NCI-H1930 (cell line): ENCODE results near the gene SORBS2.
"Not testable (repeated sequence)": the region's sequence is repeated elsewhere in the genome, so short reads cannot be mapped to it uniquely, and the experiment has no call there.

Source experiments
- DNase-seq, 2 experiments: peaks; one replicate each; lab custom pipeline; 2025; lab: John Stamatoyannopoulos, UW

SORBS2 gene, protein sequence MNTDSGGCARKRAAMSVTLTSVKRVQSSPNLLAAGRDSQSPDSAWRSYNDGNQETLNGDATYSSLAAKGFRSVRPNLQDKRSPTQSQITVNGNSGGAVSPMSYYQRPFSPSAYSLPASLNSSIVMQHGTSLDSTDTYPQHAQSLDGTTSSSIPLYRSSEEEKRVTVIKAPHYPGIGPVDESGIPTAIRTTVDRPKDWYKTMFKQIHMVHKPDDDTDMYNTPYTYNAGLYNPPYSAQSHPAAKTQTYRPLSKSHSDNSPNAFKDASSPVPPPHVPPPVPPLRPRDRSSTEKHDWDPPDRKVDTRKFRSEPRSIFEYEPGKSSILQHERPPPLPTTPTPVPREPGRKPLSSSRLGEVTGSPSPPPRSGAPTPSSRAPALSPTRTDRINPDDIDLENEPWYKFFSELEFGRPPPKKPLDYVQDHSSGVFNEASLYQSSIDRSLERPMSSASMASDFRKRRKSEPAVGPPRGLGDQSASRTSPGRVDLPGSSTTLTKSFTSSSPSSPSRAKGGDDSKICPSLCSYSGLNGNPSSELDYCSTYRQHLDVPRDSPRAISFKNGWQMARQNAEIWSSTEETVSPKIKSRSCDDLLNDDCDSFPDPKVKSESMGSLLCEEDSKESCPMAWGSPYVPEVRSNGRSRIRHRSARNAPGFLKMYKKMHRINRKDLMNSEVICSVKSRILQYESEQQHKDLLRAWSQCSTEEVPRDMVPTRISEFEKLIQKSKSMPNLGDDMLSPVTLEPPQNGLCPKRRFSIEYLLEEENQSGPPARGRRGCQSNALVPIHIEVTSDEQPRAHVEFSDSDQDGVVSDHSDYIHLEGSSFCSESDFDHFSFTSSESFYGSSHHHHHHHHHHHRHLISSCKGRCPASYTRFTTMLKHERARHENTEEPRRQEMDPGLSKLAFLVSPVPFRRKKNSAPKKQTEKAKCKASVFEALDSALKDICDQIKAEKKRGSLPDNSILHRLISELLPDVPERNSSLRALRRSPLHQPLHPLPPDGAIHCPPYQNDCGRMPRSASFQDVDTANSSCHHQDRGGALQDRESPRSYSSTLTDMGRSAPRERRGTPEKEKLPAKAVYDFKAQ (N-terminal part only)

DNA sequence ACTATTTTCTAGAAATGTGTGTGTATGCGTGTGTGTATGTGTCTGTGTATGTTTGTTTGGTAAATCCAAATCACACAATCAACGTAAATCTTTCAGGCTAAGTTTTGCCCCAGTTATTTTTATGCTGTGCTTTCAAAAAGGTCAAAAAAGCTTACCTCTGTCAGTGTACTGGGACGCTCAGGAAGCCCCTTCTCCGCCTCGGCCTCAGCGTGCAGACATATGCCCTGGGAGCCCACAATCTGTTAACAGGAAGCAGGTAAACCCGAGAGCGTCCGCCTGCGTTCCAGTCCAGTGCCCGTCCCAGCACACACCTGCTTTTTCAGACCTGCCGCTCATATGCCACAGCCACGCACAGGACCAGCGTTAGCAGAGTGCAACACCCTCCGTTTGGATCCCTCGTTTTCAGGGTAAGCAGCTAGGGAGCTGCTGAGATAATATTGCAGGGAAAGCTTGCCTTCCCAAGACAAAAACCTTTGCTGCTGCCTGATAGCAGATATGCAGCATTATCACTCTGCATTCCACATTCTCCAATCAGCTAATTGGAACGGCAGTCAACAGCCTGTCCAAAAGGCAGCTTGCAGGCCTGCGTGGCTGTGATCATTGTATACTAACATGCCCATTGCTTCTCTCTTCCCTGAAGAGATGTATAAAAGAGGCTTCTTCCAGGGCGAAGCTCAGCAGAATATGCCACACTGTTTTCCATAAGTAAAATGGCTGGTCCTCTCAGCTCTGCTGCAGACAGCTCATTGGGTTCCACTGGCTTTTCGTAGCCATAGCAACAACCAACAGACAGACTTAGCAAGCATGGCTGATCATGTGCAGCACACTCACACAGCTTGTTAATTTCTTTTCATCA is at the start of gene SORBS2:
TSS of gene SORBS2 (minus strand) at position 686 of the 856 bp plus-strand sequence. CDS start 121,623 bp downstream, outside the sequence.
- DNase-seq: peak; percentile 14 to 43

DNA sequence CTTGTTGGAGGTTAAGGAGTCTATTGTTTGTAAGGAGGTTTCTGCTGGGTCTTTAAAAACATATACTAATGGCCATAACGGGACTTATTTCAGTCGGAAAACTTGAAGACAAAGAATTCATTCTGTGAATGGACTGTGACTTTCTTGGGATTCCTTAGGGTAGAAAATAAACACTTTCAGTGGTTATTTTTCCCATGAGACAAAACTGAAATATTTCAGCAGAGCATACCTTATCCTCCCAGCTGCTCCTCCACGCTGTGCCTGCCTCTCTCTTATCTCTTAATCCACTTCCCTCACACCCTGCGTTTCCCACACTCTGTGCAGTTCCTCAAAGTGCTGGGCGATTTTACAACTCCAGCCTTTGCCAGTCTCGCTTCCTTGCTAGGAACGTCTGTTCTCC is 47.1 kb upstream of the SORBS2 start:
- no peak for DNase-seq

DNA sequence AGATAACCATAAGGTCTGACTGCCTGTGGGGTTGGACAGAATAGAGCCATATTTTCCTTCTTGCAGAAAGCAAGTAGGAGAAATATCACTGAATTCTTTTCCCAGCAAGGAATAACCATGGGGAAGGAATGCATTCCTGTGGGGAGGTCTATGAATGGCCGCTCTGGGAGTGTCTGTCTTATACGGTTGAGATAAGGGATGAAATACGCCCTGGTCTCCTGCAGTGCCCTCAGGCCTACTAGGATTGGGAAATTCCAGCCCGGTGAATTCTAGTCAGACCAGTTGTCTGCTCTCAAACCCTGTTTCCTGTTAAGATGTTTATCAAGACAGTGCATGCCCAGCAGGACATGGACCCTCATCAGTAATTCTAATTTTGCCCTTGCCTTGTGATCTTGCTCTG is 45.6 kb upstream of the SORBS2 start:
- DNase-seq: not testable (repeated sequence)

DNA sequence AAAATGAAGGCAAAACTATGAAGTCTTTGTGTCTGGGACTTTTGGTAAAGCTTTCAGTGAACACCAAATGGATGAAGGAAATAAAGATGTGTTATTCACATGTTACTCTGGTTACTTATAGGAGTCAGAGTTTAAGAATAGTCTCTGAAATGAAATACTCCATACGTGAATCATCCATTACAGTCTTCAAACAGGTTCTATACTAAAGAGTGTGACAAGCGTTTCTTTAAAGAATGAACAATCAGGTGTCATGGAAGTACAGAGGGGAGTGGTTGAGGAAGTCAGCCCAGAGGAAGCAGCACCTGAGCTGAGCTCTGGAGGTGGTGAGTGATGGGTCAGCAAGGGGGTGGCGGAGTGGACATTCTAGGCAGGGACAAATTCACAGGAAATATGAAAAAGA is 41.8 kb upstream of the SORBS2 start:
- DNase-seq: no peak

DNA sequence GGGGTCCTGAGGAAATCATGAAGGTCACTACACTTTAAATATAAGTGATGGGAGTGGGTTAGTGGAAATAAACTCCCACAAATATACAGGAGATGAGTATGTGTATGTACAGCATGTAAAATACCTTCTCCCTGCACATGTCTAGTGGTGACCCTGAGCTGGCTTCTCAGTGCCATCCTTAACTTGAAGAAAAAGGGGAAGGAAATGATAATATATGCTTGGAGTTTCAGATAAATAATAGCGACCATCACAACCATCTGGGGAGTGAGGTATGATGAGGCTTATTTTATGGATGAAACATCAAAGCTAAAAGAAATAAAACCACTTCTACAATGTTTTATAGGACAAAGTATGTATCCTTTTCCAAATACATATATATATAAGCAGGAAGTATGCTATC is 41.0 kb upstream of the SORBS2 start:
- DNase-seq: no peak

DNA sequence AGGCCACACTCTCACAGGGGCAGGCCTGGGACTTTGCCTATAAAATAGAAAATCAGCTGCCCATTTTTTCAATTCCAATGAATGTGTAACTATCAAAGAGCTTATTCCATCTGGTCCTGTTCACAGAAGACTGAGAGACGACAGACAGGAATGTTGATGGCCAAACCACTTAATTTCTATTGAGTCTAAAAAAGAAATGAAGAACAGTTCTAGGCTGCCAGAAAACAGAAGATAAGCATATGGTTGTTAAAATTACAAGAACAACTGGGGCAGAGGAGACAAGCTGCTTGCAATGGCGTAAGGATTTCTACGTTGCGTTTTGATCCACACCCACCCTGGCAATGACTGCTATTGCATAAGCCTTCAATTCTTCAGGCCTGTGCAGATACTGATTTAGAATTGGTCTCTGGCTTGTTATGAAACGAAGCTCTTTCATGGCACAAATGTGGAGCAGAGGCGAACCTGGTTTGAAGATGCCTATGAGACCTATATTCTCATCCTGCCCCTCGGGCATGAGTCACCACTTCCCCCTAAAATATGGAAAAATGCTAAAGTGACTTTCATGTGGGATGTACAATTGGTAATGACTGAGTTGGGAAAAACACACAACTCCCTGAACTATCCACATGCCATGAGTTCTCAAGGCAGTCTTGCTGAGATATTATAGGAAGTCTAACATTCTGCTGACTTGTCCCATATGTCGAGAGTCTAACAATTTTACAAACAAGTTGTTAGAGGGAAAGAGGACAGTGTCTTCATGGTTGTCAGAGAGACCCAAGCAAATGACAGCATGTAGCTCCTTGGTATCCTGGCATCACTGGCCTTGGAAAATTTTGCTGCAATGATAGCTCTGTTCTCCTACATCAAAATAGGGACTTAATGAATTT is 37.9 kb upstream of the SORBS2 start:
- DNase-seq: no peak

DNA sequence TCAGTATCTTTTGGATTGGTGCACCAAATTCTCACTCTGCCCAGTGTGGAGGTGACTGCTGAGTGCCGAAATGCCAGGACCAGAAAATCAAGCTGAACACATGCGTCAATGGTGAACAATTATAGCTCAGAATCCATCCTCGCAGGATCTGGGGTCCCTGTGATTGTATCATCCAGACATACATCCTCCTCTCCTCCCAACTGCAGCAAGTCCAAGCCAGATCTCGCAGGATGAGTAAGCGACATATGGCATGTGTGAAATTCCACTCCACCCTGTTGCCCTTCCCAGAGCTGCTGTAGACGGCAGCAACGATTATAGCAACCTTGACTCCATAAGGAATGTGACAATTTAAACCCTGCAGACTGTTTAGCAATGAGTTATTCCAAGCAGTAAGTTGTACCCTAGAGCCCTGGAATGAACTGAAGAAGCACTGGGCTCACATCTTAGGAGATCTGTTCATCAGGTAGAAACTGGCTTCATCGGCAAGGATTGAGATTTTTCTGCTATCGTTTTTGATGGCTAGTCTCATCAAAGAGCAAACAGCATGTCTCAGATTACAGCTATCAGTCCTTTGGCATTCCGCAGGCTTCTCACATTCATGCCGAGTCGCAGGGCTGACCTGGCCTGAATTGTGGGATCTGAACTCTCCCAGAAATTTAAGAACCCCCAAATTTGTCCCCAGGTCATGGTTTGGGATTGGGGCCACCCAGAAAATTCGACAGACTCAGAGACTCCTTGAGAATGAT is 35.5 kb upstream of the SORBS2 start:
- DNase-seq: no peak

DNA sequence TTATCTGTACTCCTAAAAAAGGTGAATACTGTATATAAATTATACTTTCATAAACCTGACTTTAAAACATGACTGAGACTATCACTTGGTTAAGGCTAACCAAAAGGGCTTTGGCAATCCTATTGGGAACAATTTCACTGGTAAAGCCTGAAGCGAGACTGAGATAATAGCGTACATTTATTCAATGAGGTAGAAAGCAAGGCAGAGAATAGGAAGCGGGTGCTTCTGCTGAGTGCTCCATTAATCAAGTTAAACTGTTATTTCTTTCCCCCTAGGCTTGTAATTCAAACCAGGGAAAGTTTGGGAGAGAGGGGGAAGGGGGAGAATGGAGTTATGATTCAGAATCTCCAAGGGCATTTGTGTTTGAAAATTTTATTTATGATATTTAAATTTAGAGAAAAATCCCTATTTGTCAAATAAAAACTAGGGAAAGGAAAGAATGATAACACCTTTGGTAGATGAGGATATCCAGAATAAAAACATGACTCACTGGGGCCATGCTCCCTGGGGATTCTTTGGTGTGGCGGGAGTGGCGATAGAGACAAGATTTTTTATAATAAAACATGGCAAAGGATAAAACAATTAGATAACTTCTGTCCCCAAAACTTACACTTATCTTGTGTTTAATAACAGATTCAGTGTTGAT is 34.6 kb upstream of the SORBS2 start:
- DNase-seq: no peak

DNA sequence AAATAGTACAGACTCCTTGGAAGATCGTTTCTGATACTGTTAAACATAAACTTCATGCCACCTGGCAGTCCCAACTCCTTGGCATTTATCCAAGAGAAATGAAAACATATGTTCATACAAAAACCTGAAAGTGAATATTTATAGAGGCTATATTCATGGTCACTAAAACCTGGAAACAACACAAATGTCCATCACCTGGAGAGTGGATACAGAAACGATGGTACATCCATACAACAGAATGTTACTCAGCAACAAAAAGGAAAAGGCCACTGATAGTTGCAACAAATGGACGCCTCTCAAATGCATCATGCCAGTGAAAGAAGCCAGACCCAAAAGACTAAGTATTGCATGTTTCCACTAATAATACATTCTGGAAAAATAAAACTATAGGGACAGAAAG is 34.0 kb upstream of the SORBS2 start:
- DNase-seq: no peak

DNA sequence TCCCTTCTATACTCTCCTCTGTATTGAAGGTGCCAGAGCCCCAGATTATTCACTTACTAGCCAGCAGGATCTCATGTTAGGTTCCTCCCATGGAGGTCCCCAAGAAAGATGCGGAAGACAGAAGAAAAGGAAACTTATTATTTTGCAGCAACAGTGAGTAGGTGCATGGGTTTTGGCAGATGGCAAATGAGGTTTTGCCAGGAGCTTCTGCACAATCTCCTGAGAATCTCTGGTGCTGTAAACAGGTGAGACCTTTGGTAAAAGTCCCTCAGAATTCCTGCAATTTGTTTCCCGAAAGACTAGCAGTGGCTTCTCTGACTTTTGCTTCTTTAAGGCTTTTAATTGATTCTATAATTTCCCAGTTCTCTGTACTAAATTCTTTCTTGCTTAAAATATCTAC is 29.5 kb upstream of the SORBS2 start:
- no peak for DNase-seq

DNA sequence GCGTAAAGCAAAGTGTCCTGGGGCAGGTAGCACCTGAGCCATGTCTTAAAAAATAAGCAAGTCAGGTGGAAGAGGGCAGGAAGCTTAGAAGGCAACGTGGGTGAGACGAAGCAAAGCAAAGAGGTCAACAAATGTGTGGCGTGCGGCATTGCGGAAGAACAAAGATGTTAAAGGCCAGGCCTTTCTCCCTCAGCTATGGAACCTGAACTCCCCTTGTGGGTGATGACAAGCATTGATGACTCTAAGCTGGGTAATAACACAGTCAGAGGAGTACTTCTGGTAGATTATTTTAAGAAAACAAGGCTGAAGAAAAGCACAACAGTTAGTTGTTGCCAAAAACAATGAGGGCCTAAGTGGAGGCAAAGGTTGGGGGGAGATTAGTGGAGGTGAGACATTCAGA is 29.0 kb upstream of the SORBS2 start:
- DNase-seq: no peak

DNA sequence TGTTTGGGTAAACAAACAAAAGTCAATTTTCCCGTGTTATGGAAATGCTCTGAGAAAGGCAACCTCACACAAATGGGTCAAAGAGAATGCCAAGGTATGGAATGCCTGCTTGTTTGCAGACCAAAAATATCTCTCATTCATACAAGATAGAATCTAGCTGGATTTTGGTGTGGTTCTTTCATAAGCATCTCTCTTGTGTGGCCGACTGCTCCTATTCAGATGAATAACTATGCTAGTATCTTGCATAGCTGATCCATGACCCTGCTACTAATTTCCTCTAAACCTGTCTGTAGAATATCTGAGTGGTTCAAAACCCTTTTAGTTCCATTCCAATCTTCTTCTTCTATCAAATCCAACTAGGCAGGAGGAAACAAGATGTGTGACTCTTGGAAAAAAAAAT is 28.2 kb upstream of the SORBS2 start:
- no peak for DNase-seq

DNA sequence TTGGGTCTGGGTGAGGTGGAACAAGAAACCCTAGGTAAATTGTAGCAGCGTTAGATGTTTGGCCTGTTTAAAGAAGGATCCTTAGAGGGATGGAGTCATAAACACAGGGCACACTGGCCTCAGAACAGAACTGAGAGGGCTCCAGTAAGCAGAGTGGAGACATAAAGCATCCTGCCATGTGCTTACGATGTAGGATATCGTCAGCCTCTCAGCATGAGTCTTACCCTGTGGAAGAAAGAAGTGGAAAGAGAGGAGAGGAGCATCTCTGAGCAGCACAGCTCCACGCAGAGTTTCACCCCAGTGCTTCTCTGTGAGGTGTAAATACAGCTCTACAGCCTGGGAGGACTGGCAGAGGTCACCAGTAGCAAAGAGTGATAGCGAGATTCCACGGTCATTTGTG is 27.8 kb upstream of the SORBS2 start:
- no peak for DNase-seq

DNA sequence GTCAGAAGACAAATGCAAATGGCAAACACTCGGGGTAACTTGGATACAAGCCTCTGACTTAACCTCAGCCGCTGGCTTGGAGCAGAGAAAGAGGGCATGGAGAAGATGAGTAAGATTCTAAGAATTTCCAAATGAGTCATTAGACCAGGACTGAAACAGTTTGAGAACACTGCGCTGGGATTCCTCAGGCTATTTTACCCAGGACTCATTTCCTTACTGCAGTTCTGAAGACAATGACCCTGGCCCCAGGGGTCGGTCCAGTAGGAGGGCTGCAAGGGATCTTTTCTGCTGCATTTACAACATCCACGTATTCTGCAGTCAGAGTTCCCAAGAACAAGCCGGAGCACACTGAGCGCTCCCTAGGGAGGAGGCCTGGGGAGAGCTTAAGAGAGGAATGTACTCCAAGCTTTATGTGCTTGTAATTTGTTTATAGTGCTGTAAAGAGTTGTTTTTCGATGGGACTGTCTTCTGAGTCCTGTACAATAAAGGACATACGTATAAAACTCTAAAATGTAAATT is 27.3 kb upstream of the SORBS2 start:
- DNase-seq: no peak

DNA sequence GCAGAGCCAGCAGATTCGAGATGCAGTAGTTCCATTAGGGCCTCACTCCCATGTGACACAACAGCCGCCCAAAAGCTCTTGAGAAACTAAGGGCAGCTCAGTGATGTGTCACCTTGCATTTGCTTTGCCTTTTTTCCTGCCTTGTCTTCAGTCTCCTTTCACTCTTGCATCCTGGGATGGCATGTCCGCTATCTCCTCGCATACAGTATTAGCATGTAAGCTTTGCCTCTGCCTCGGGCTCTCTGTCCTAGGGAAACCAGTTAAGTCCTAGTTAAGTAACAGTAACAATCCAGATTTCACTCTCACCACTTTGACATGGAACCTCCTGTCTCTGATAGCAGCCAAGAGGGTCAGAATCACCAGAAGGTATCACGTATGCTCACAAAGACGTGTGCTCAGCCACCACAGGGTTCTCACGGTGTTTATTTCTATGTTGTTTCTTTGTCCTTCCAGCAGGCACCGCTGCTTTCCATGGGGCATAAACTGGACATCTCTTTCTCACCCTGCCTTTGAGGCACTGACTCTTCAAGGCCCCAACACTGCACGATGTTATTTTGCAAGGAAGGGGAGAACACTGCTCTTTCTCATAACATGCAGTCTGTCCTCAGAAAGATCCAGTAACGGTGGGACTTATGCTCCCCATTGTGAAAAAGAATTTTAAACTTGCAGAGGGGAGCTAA is 26.7 kb upstream of the SORBS2 start:
- no peak for DNase-seq

DNA sequence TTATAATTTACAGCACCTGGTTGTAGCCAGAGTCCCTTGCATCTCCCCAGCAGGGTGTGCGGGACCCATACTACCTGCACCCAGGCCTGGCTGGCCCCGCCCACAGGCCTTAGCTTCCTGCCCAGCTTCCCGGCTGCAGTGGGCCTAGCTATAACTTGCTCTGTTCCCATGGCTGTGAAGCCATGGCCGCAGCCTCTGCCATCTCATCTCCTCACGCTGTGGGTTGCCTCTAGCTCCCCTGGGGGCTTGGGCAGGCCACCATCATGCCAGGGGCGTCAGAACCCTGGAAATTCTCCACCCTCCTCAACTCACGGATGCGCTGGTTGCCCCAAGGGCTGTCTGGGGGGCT is 26.1 kb upstream of the SORBS2 start:
- no peak for DNase-seq

DNA sequence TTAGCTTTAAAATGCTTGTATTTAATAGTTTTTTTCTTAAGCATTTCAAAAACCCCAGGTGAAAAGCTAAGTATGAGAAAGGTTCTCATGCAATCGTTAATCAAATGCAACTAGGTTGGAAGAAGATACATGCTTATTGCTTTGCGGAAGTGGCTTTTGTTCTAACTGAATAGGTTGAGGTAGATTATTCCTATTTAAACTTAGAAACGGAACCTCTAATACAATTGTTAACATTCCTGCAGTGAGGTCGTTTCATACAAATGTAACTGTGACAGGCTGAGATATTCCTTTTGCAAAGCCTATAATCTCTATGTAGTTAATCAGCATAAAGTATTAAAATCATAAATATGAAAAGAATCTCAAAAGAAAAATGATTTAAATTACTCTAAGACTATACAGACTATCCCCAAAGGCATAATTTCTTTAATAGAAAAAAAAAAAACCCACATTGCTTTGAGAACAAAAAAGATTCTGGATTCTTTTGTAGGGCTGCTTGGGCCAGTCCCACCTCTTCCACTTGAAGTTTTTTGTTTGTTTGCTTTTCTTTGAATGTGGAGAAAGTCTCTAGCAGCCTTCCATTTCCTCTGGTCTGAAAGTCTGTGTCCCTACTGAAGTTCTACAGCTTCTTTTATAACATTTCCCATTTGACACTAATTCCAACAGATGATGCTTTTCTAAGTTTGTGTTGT is 25.6 kb upstream of the SORBS2 start:
- DNase-seq: no peak
